Measurements from ENCODE around the gene ASTN2.

DNA sequence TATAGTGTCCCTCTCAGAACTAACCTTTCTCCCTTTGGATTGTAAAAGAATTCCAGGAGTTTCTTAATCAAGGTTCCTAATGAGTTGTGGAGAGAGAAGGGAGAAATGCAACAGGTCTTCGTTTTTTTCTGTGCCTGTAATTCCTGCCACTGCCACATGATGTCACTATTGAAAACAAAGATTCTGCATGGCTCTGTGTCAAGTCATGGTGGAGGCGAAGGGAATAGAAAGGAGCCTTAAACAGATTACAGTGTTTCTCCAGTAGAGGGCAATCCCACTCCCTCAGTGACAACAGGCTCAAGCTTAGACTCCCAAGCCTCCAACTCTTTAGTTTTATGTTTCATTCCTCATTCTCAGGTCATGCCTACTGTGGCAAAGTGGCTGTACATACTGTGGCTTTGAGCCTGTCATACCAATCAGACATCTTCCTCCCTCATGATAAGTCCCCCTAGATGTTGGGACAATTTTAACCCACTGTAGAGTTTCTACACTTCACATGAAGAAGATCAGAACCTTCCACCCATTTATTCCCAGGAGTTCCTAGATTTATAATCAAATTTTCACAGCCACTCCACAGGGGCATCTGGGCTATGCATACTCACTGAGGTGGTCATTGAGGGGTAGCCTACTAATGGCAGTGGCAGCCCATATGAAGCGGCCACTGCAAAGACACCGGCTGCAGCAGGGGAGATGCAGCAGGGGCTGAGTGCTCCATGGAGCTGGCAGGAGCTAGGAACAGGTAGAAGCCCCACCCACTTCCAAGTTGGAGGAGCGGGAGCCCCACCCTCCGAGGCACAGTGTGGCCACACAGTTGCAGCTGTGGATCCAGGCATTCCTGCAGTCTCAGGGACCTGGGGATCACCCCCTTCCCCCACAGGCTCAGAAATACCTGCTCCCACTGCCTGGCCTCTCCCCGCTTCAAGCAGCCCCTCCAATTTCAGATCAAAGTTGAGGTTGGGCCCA lies 825.2 kb downstream of the ASTN2 start:
- TF ChIP-seq, protein P1, sequence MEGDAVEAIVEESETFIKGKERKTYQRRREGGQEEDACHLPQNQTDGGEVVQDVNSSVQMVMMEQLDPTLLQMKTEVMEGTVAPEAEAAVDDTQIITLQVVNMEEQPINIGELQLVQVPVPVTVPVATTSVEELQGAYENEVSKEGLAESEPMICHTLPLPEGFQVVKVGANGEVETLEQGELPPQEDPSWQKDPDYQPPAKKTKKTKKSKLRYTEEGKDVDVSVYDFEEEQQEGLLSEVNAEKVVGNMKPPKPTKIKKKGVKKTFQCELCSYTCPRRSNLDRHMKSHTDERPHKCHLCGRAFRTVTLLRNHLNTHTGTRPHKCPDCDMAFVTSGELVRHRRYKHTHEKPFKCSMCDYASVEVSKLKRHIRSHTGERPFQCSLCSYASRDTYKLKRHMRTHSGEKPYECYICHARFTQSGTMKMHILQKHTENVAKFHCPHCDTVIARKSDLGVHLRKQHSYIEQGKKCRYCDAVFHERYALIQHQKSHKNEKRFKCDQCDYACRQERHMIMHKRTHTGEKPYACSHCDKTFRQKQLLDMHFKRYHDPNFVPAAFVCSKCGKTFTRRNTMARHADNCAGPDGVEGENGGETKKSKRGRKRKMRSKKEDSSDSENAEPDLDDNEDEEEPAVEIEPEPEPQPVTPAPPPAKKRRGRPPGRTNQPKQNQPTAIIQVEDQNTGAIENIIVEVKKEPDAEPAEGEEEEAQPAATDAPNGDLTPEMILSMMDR (IDR thresholded peaks at IDR 0.05; ENCODE audit: borderline replicate concordance, extremely low read depth, low read length, poor library complexity, severe bottlenecking): peak; percentile 62
- no peak for TF ChIP-seq EZH2 (IDR thresholded peaks at IDR 0.05; ENCODE audit: borderline replicate concordance, low read depth, low read length, severe bottlenecking)

Measured in DND-41 (cell line).